HepG2 (cell line): ENCODE results near the gene PIK3IP1. TPM values are rescaled to one million over a fixed set of nuclear protein-coding genes. Genes with fewer than 3 reads are reported as not detected.

ENCODE experiments used
- AHR ChIP-seq: IDR thresholded peaks from 2 replicates; pipeline ENCODE4 v1.6.1; 2018; ENCODE audit warnings: missing genetic modification reagents, missing compliant biosample characterization
- DPF2 ChIP-seq: sonication (generic); formaldehyde crosslinking; IDR thresholded peaks from 2 replicates; pipeline ENCODE4 v1.4.0; 2020; ENCODE audit warnings: mild to moderate bottlenecking, low read depth, missing genetic modification reagents, borderline replicate concordance
- HCFC1 ChIP-seq: fragments of 150-350 bp; IDR thresholded peaks from 2 replicates; pipeline ENCODE4 v1.6.1; 2014; ENCODE audit warnings: low read depth, low read length
- HNF4A ChIP-seq: sonication (generic); formaldehyde crosslinking; IDR thresholded peaks from 2 replicates; pipeline ENCODE4 v1.4.0; 2020; ENCODE audit warnings: missing genetic modification reagents
- KLF15 ChIP-seq: sonication (generic); formaldehyde crosslinking; IDR thresholded peaks from 2 replicates; pipeline ENCODE4 v1.8.1; 2023; ENCODE audit warnings: borderline replicate concordance, mild to moderate bottlenecking, inconsistent platforms, missing genetic modification reagents, mixed read lengths
- PPARG ChIP-seq: conservative IDR thresholded peaks from 2 replicates; pipeline ENCODE4 v1.6.1; 2016; ENCODE audit warnings: missing biosample characterization, missing genetic modification reagents
- RBAK ChIP-seq: sonication (generic); formaldehyde crosslinking; IDR thresholded peaks from 2 replicates; pipeline ENCODE4 v1.5.1; 2020; ENCODE audit warnings: mild to moderate bottlenecking, missing genetic modification reagents
- RORA ChIP-seq: sonication (generic); formaldehyde crosslinking; IDR thresholded peaks from 2 replicates; pipeline ENCODE4 v1.5.0; 2020; ENCODE audit warnings: mild to moderate bottlenecking, missing genetic modification reagents, moderate library complexity
- ZBTB1 ChIP-seq: sonication (generic); formaldehyde crosslinking; IDR thresholded peaks from 2 replicates; pipeline ENCODE4 v1.4.0; 2020; ENCODE audit warnings: missing genetic modification reagents, borderline replicate concordance
- ZNF234 ChIP-seq: sonication (generic); formaldehyde crosslinking; conservative IDR thresholded peaks from 2 replicates; pipeline ENCODE4 v1.5.1; 2020; ENCODE audit warnings: mild to moderate bottlenecking, missing genetic modification reagents
- ZNF672 ChIP-seq: sonication (generic); formaldehyde crosslinking; IDR thresholded peaks from 2 replicates; pipeline ENCODE4 v1.8.1; 2022; ENCODE audit warnings: missing genetic modification reagents
- ZNF878 ChIP-seq: sonication (generic); formaldehyde crosslinking; IDR thresholded peaks from 2 replicates; pipeline ENCODE4 v1.8.1; 2023; ENCODE audit warnings: mild to moderate bottlenecking, missing genetic modification reagents, moderate library complexity
- polyA plus RNA-seq, 8 experiments: library from polyadenylated mRNA; depleted of rRNA in 3 of 8; stranded (reverse) in 7 of 8; unstranded in 1 of 8; fragments of >200 nt; fragmentation: Illumina TruSeq in 4 of 8; extraction: Trizol in 4 of 8; gene quantifications; 2 replicates each; pipeline versions ENCODE4 v1.2.1 to v1.2.3, GENCODE V29; 2011 to 2016; ENCODE audit warnings: low read depth in 4 of 8, missing spikeins in 1 of 8, mixed read lengths in 1 of 8; ENCODE audit not compliant: insufficient read depth in 1 of 8
- total RNA-seq, 5 experiments: library from RNA; depleted of rRNA; stranded (reverse); fragments of >200 nt; fragmentation: Illumina TruSeq; extraction: Trizol; gene quantifications; 2 replicates each; pipeline ENCODE4 v1.2.3, GENCODE V29; 2016; ENCODE audit warnings: low read depth in 1 of 5
- TF ChIP-seq, protein P1 (sequence below): IDR thresholded peaks from 2 replicates; pipeline ENCODE4 v1.4.0; 2020; ENCODE audit warnings: mild to moderate bottlenecking, missing genetic modification reagents
- TF ChIP-seq, protein P2 (sequence below): sonication (generic); formaldehyde crosslinking; IDR thresholded peaks from 2 replicates; pipeline ENCODE4 v1.4.0; 2020; ENCODE audit warnings: mild to moderate bottlenecking, missing genetic modification reagents
- TF ChIP-seq, protein P3 (sequence below): sonication (generic); formaldehyde crosslinking; conservative IDR thresholded peaks from 2 replicates; pipeline ENCODE4 v1.4.0; 2020; ENCODE audit warnings: mild to moderate bottlenecking, missing genetic modification reagents, moderate library complexity
- TF ChIP-seq, protein P4 (sequence below): sonication (generic); formaldehyde crosslinking; IDR thresholded peaks from 2 replicates; pipeline ENCODE4 v1.8.0; 2022; ENCODE audit warnings: missing genetic modification reagents, mild to moderate bottlenecking, borderline replicate concordance
- TF ChIP-seq, protein P5 (sequence below): sonication (generic); formaldehyde crosslinking; IDR thresholded peaks from 2 replicates; pipeline ENCODE4 v1.4.0; 2020; ENCODE audit warnings: missing genetic modification reagents

Gene PIK3IP1
- total and polyA plus RNA-seq, 2 of the 13 experiments (the other 11 are each of a cell fraction or from before 2014, with no cell fraction given) = 1.3 to 2.5 TPM

DNA sequence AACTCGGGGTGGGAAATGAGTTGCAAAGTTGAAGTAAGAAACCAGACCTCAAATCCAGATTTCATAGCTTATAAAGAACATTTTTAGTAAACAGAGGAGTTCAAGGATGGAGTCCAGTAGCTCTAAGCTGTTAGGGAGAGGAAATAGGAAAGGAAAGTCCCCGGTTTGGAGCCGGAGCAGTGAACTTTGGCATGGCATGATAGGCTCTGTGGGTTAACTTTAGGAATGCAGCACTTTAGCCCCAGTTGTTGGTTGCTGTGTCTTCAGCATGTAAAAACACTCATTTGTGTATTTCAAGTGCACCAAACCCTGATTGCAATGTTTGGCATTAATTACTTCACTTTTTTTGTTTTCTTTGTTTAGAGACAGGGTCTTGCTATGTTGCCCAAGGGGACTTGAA lies 8.6 kb upstream of the PIK3IP1 start (continued):
- TF ChIP-seq, protein P1, sequence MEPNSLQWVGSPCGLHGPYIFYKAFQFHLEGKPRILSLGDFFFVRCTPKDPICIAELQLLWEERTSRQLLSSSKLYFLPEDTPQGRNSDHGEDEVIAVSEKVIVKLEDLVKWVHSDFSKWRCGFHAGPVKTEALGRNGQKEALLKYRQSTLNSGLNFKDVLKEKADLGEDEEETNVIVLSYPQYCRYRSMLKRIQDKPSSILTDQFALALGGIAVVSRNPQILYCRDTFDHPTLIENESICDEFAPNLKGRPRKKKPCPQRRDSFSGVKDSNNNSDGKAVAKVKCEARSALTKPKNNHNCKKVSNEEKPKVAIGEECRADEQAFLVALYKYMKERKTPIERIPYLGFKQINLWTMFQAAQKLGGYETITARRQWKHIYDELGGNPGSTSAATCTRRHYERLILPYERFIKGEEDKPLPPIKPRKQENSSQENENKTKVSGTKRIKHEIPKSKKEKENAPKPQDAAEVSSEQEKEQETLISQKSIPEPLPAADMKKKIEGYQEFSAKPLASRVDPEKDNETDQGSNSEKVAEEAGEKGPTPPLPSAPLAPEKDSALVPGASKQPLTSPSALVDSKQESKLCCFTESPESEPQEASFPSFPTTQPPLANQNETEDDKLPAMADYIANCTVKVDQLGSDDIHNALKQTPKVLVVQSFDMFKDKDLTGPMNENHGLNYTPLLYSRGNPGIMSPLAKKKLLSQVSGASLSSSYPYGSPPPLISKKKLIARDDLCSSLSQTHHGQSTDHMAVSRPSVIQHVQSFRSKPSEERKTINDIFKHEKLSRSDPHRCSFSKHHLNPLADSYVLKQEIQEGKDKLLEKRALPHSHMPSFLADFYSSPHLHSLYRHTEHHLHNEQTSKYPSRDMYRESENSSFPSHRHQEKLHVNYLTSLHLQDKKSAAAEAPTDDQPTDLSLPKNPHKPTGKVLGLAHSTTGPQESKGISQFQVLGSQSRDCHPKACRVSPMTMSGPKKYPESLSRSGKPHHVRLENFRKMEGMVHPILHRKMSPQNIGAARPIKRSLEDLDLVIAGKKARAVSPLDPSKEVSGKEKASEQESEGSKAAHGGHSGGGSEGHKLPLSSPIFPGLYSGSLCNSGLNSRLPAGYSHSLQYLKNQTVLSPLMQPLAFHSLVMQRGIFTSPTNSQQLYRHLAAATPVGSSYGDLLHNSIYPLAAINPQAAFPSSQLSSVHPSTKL = peak; percentile 27; the same call in 1 of the 2 replicates
- TF ChIP-seq HCFC1 = no peak
- no peak for TF ChIP-seq RORA
- TF ChIP-seq DPF2 = no peak
- no peak for TF ChIP-seq ZBTB1 (CRISPR knock-in tag)
- TF ChIP-seq KLF15 (CRISPR knock-in tag) = no peak
- TF ChIP-seq, protein P2, sequence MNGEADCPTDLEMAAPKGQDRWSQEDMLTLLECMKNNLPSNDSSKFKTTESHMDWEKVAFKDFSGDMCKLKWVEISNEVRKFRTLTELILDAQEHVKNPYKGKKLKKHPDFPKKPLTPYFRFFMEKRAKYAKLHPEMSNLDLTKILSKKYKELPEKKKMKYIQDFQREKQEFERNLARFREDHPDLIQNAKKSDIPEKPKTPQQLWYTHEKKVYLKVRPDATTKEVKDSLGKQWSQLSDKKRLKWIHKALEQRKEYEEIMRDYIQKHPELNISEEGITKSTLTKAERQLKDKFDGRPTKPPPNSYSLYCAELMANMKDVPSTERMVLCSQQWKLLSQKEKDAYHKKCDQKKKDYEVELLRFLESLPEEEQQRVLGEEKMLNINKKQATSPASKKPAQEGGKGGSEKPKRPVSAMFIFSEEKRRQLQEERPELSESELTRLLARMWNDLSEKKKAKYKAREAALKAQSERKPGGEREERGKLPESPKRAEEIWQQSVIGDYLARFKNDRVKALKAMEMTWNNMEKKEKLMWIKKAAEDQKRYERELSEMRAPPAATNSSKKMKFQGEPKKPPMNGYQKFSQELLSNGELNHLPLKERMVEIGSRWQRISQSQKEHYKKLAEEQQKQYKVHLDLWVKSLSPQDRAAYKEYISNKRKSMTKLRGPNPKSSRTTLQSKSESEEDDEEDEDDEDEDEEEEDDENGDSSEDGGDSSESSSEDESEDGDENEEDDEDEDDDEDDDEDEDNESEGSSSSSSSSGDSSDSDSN (CRISPR knock-in tag) = no peak
- no peak for TF ChIP-seq ZNF234 (CRISPR knock-in tag)
- TF ChIP-seq, protein P3, sequence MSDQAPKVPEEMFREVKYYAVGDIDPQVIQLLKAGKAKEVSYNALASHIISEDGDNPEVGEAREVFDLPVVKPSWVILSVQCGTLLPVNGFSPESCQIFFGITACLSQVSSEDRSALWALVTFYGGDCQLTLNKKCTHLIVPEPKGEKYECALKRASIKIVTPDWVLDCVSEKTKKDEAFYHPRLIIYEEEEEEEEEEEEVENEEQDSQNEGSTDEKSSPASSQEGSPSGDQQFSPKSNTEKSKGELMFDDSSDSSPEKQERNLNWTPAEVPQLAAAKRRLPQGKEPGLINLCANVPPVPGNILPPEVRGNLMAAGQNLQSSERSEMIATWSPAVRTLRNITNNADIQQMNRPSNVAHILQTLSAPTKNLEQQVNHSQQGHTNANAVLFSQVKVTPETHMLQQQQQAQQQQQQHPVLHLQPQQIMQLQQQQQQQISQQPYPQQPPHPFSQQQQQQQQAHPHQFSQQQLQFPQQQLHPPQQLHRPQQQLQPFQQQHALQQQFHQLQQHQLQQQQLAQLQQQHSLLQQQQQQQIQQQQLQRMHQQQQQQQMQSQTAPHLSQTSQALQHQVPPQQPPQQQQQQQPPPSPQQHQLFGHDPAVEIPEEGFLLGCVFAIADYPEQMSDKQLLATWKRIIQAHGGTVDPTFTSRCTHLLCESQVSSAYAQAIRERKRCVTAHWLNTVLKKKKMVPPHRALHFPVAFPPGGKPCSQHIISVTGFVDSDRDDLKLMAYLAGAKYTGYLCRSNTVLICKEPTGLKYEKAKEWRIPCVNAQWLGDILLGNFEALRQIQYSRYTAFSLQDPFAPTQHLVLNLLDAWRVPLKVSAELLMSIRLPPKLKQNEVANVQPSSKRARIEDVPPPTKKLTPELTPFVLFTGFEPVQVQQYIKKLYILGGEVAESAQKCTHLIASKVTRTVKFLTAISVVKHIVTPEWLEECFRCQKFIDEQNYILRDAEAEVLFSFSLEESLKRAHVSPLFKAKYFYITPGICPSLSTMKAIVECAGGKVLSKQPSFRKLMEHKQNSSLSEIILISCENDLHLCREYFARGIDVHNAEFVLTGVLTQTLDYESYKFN (CRISPR knock-in tag) = peak; percentile 65
- no peak for TF ChIP-seq AHR
- TF ChIP-seq, protein P4, sequence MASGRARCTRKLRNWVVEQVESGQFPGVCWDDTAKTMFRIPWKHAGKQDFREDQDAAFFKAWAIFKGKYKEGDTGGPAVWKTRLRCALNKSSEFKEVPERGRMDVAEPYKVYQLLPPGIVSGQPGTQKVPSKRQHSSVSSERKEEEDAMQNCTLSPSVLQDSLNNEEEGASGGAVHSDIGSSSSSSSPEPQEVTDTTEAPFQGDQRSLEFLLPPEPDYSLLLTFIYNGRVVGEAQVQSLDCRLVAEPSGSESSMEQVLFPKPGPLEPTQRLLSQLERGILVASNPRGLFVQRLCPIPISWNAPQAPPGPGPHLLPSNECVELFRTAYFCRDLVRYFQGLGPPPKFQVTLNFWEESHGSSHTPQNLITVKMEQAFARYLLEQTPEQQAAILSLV (CRISPR knock-in tag) = no peak
- TF ChIP-seq PPARG (CRISPR knock-in tag) = no peak
- no peak for TF ChIP-seq ZNF878
- no peak for TF ChIP-seq ZNF672
- TF ChIP-seq, protein P5, sequence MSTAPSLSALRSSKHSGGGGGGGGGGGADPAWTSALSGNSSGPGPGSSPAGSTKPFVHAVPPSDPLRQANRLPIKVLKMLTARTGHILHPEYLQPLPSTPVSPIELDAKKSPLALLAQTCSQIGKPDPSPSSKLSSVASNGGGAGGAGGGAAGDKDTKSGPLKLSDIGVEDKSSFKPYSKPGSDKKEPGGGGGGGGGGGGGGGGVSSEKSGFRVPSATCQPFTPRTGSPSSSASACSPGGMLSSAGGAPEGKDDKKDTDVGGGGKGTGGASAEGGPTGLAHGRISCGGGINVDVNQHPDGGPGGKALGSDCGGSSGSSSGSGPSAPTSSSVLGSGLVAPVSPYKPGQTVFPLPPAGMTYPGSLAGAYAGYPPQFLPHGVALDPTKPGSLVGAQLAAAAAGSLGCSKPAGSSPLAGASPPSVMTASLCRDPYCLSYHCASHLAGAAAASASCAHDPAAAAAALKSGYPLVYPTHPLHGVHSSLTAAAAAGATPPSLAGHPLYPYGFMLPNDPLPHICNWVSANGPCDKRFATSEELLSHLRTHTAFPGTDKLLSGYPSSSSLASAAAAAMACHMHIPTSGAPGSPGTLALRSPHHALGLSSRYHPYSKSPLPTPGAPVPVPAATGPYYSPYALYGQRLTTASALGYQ (CRISPR knock-in tag) = no peak
- TF ChIP-seq HNF4A (CRISPR knock-in tag) = peak; percentile 70
- TF ChIP-seq RBAK (CRISPR knock-in tag) = peak; percentile 73; the same call in 1 of the 2 replicates
